IPS DF 6.9 (cell line): ENCODE data around the gene PARD3.
A peak's percentile ranks its signal among the peaks of the same experiment; 100 is the strongest.

ENCODE experiments used
- DNase-seq: peaks from one replicate; pipeline ENCODE4 v3.0.0-alpha.2; 2013; ENCODE audit warnings: low read depth, low spot score
- H3K27ac ChIP-seq: one replicate; pipeline ENCODE4 v1.5.1; 2013; ENCODE audit warnings: low read length, control low read depth
- H3K27me3 ChIP-seq: 2 replicates; pipeline ENCODE4 v1.6.1; 2013; ENCODE audit warnings: mild to moderate bottlenecking, low read length; ENCODE audit not compliant: control insufficient read depth, insufficient read depth
- H3K36me3 ChIP-seq: 2 replicates; pipeline ENCODE4 v1.6.1; 2013; ENCODE audit warnings: low read length; ENCODE audit not compliant: control insufficient read depth, insufficient read depth
- H3K4me1 ChIP-seq: 2 replicates; pipeline ENCODE4 v1.6.1; 2013; ENCODE audit warnings: low read length; ENCODE audit not compliant: control insufficient read depth, insufficient read depth
- H3K4me3 ChIP-seq: 2 replicates; pipeline ENCODE4 v1.5.1; 2013; ENCODE audit warnings: mild to moderate bottlenecking, low read length
- H3K9me3 ChIP-seq: 2 replicates; pipeline ENCODE4 v1.6.1; 2013; ENCODE audit warnings: low read length, inconsistent platforms; ENCODE audit not compliant: control insufficient read depth, insufficient read depth
- WGBS: extraction: QIAGEN DNeasy Blood & Tissue Kit; methylation state at CpG from one replicate; pipeline ENCODE4 v1.1.7; 2013; ENCODE audit warnings: mixed read lengths, missing lambda C conversion rate; ENCODE audit not compliant: insufficient read length, insufficient coverage; 5-methylcytosine and 5-hydroxymethylcytosine counted together

The PARD3 gene

GRCh38 chr10:34655286-34656170 lies 159.6 kb downstream of the PARD3 start:
- Histone ChIP-seq H3K27me3 (no peaks in the 10 kb centered on the region), H3K27ac (no peak overlapping the region), H3K36me3 (no peaks in the 10 kb centered on the region), H3K9me3 (no peaks in the 10 kb centered on the region), H3K4me3 (no peak overlapping the region), H3K4me1 (peaks cover 8% of the 10 kb centered on the region; the same call in 1 of the 2 replicates)
- no CpG with 5 or more reads among the region's 6 CpGs for WGBS
- DNase-seq, result peak; percentile 78

- WGBS, result no CpG with 5 or more reads among the region's 3 CpGs
- no peak for DNase-seq
- H3K4me1 ChIP-seq, result peaks cover 8% of the 10 kb centered on the region; the same call in 1 of the 2 replicates
- no peaks in the 10 kb centered on the region for H3K27me3 ChIP-seq
- no peaks in the 10 kb centered on the region for H3K36me3 ChIP-seq
- no peaks in the 10 kb centered on the region for H3K9me3 ChIP-seq
- no peak overlapping the region for H3K4me3 ChIP-seq
- no peak overlapping the region for H3K27ac ChIP-seq
These were observed 160.9 kb downstream of the PARD3 start for GRCh38 chr10:34654211-34654610.

- no peaks in the 10 kb centered on the region for H3K9me3 ChIP-seq
- no peak overlapping the region for H3K4me3 ChIP-seq
- H3K4me1 ChIP-seq, result peaks cover 8% of the 10 kb centered on the region; the same call in 1 of the 2 replicates
- DNase-seq, result no peak
- no peak overlapping the region for H3K27ac ChIP-seq
- no peaks in the 10 kb centered on the region for H3K36me3 ChIP-seq
- H3K27me3 ChIP-seq, result no peaks in the 10 kb centered on the region
- no CpG with 5 or more reads among the region's 4 CpGs for WGBS
These were observed 161.6 kb downstream of the PARD3 start for GRCh38 chr10:34653530-34653929.

- H3K27ac ChIP-seq, result no peak overlapping the region
- no peak overlapping the region for H3K4me3 ChIP-seq
- no peaks in the 10 kb centered on the region for H3K36me3 ChIP-seq
- WGBS, result no CpG with 5 or more reads among the region's 12 CpGs
- no peak for DNase-seq
- H3K4me1 ChIP-seq, result peaks cover 5% of the 10 kb centered on the region; the same call in 1 of the 2 replicates
- no peaks in the 10 kb centered on the region for H3K27me3 ChIP-seq
- H3K9me3 ChIP-seq, result no peaks in the 10 kb centered on the region
These were observed 163.5 kb downstream of the PARD3 start for GRCh38 chr10:34651416-34652195.

GRCh38 chr10:34650156-34650555 lies 164.9 kb downstream of the PARD3 start:
- peaks cover 5% of the 10 kb centered on the region; the same call in 1 of the 2 replicates for H3K4me1 ChIP-seq
- H3K36me3 ChIP-seq, result no peaks in the 10 kb centered on the region
- H3K27ac ChIP-seq, result no peak overlapping the region
- WGBS, result no CpG with 5 or more reads among the region's 8 CpGs
- no peak for DNase-seq
- no peaks in the 10 kb centered on the region for H3K9me3 ChIP-seq
- no peaks in the 10 kb centered on the region for H3K27me3 ChIP-seq
- H3K4me3 ChIP-seq, result no peak overlapping the region

- no peak for DNase-seq
- Histone ChIP-seq H3K4me1 (peaks cover 5% of the 10 kb centered on the region; the same call in 1 of the 2 replicates), H3K27ac (no peak overlapping the region), H3K27me3 (no peaks in the 10 kb centered on the region), H3K9me3 (no peaks in the 10 kb centered on the region), H3K4me3 (no peak overlapping the region), H3K36me3 (no peaks in the 10 kb centered on the region)
- WGBS, result no CpG with 5 or more reads among the region's 3 CpGs
These were observed 165.7 kb downstream of the PARD3 start for GRCh38 chr10:34649385-34649784.

GRCh38 chr10:34648919-34649318 lies 166.2 kb downstream of the PARD3 start:
- H3K4me1 ChIP-seq, result peaks cover 5% of the 10 kb centered on the region; the same call in 1 of the 2 replicates
- no peak overlapping the region for H3K4me3 ChIP-seq
- WGBS, result no CpG with 5 or more reads among the region's 5 CpGs

GRCh38 chr10:34647875-34648865 lies 166.9 kb downstream of the PARD3 start:
- no CpG with 5 or more reads among the region's 12 CpGs for WGBS

More at GRCh38 chr10:34648919-34649318, 166.2 kb downstream of the PARD3 start:
- H3K27ac ChIP-seq, result no peak overlapping the region
- no peaks in the 10 kb centered on the region for H3K27me3 ChIP-seq
- no peak for DNase-seq
- no peaks in the 10 kb centered on the region for H3K36me3 ChIP-seq
- no peaks in the 10 kb centered on the region for H3K9me3 ChIP-seq

GRCh38 chr10:34647160-34647559 lies 167.9 kb downstream of the PARD3 start:
- H3K4me1 ChIP-seq, result peaks cover 5% of the 10 kb centered on the region; the same call in 1 of the 2 replicates
- H3K36me3 ChIP-seq, result no peaks in the 10 kb centered on the region
- H3K9me3 ChIP-seq, result no peaks in the 10 kb centered on the region
- H3K27me3 ChIP-seq, result no peaks in the 10 kb centered on the region
- DNase-seq, result no peak
- no peak overlapping the region for H3K4me3 ChIP-seq
- no peak overlapping the region for H3K27ac ChIP-seq
- WGBS, result no CpG with 5 or more reads among the region's 7 CpGs

More at GRCh38 chr10:34647875-34648865, 166.9 kb downstream of the PARD3 start:
- DNase-seq, result no peak
- Histone ChIP-seq H3K27me3 (no peaks in the 10 kb centered on the region), H3K36me3 (no peaks in the 10 kb centered on the region), H3K4me3 (no peak overlapping the region), H3K9me3 (no peaks in the 10 kb centered on the region), H3K4me1 (peaks cover 5% of the 10 kb centered on the region; the same call in 1 of the 2 replicates), H3K27ac (no peak overlapping the region)
